ENCODE data around the gene RRP12. TPM values are rescaled to one million over a fixed set of nuclear protein-coding genes. Genes with fewer than 3 reads are reported as not detected.

The RRP12 gene
- total and polyA plus RNA-seq, 12 donors = 11.1 to 46.6 (median 22.3) TPM

DNA sequence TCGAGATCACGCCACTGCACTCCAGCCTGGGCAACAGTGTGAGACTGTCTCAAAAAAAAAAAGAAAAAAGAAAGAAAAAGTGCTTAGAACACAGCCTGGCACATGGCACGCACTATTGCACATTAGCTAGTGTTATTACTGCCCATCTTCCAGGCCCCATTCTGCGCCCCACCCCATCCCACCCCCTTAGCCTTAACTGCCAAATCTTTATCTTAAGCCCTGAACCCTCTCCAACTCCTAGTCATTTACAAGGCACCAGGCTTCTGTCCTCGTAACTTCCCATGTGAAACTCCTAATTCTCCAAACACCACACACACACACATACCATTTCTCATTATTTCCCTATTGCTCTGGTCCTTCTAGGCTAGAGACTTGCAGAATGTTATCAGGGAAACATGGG, 71.4 kb downstream of the RRP12 start:
- intact Hi-C loops (cut with DNase I) = loop anchor here in 8 of 10 donors (5.0 to 10.0 kb wide), 4 partner anchors 37 to 55 kb away; partner anchors contain the start of gene ARHGAP19 (in 4 of the 8)
- TF ChIP-seq, protein P1, sequence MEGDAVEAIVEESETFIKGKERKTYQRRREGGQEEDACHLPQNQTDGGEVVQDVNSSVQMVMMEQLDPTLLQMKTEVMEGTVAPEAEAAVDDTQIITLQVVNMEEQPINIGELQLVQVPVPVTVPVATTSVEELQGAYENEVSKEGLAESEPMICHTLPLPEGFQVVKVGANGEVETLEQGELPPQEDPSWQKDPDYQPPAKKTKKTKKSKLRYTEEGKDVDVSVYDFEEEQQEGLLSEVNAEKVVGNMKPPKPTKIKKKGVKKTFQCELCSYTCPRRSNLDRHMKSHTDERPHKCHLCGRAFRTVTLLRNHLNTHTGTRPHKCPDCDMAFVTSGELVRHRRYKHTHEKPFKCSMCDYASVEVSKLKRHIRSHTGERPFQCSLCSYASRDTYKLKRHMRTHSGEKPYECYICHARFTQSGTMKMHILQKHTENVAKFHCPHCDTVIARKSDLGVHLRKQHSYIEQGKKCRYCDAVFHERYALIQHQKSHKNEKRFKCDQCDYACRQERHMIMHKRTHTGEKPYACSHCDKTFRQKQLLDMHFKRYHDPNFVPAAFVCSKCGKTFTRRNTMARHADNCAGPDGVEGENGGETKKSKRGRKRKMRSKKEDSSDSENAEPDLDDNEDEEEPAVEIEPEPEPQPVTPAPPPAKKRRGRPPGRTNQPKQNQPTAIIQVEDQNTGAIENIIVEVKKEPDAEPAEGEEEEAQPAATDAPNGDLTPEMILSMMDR (IDR thresholded peaks at IDR 0.05) = no peak

GRCh38 chr10:97328646-97329453, 72.3 kb downstream of the RRP12 start:
- ATAC-seq (no peak), DNase-seq (no peak)
- TF ChIP-seq, protein P1 (IDR thresholded peaks at IDR 0.05) = no peak
- peaks cover 3 to 53% (median 43%) of the 10 kb centered on the region in 9 donors for H3K4me1 ChIP-seq
- intact Hi-C loops (cut with DNase I) = loop anchor here in 1 of 10 donors (5.0 kb wide), 1 partner anchor 37 kb away; the partner anchor contains the start of gene ARHGAP19
- H3K9me3 ChIP-seq = no peaks in the 10 kb centered on the region
- peaks cover 0 to 36% (median 0%) of the 10 kb centered on the region in 9 donors for H3K36me3 ChIP-seq
- H3K4me3 ChIP-seq = no peak overlapping the region
- 76 to 77% methylated on average over 3 of the region's 3 CpGs for WGBS, 2 donors
- peak overlapping the region in 1 of 10 donors; percentile 8 for H3K27ac ChIP-seq
- H3K27me3 ChIP-seq = no peaks in the 10 kb centered on the region

More for the DNA sequence above, 71.4 kb downstream of the RRP12 start:
- Histone ChIP-seq H3K27me3 (no peaks in the 10 kb centered on the region), H3K27ac (no peak overlapping the region), H3K4me3 (no peak overlapping the region), H3K36me3 (peaks cover 0 to 36% (median 0%) of the 10 kb centered on the region in 9 donors), H3K4me1 (peaks cover 3 to 53% (median 43%) of the 10 kb centered on the region in 9 donors), H3K9me3 (no peaks in the 10 kb centered on the region)
- WGBS, 2 donors = 83 to 84% methylated on average over 5 of the region's 5 CpGs
- ATAC-seq (no peak), DNase-seq (no peak)

DNA sequence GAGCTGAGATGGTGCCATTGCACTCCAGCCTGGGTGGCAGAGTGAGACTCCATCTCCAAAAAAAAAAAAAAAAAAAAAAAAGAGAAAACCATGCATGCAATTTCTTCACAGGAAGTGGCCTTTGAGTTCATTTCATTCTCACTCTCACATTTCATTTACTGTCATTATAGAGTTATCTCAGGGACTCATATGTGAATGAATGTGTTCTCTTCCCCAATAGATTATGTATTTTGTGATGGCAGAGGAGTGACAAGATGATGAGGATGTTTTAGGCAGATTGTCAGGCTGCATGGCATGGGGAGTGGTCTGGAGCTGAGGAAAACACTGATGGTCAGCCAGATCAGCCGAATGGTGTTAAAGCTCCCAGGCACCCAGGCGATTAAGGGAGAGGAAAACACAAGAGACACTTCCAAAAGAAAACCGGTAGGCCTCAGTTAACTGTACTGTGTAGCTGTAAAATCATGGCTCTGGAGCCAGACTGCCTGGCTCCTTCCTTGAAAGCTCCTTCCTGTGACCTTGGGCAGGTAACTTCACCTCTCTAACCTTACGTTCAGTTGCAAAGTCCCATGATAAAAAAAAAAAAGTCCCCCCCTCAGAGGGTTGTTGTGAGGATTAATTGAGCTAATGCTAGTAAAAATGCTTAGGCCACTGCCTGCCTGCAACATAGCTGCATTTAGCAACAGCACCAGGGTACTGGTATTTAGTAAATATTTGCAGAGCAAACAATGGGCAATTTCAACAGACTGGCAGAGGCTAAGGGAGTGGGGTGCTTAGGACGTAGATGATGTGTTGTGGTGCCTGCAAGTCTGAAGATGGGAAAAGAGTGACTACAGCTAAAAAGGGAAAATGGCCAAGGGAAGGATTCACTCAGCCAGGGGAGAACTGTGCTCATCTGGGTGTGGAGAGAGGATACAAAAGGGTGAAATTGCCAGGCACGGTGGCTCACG, 73.5 kb downstream of the RRP12 start:
- Histone ChIP-seq H3K27me3 (no peaks in the 10 kb centered on the region), H3K27ac (no peak overlapping the region), H3K36me3 (peaks cover 0 to 36% (median 0%) of the 10 kb centered on the region in 9 donors), H3K9me3 (no peaks in the 10 kb centered on the region), H3K4me3 (no peak overlapping the region), H3K4me1 (peaks cover 3 to 51% (median 35%) of the 10 kb centered on the region in 9 donors)
- no peak for ATAC-seq
- intact Hi-C loops (cut with DNase I) = loop anchor here in 1 of 10 donors (5.0 kb wide), 1 partner anchor 35 kb away; the partner anchor contains the start of gene ARHGAP19
- WGBS, 2 donors = 87% methylated on average over 7 of the region's 7 CpGs
- DNase-seq = no peak
- TF ChIP-seq, protein P1 (IDR thresholded peaks at IDR 0.05) = no peak

DNA sequence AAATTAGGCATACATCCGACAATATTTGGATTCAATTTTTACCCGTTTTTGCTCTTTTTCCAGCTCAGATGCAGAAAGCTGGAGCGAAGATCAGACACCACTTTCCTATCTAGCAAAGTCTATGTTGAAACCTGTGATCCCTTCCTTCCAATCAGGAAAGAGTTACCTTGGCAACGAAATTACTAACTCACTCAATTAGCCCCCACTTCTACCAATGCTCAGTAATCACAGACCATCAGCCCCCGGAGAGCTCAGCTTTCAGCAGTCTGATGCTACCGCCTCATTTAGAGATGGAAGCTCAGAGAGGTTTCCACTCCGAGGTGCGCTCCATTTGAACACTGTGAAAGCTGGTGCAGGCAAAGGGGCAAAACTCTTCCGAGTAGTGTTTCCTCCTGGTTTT, 75.4 kb downstream of the RRP12 start:
- WGBS, 2 donors = 78 to 87% methylated on average over 9 of the region's 9 CpGs
- peaks cover 0 to 28% (median 0%) of the 10 kb centered on the region in 9 donors for H3K36me3 ChIP-seq
- ATAC-seq = no peak
- DNase-seq = no peak
- no peaks in the 10 kb centered on the region for H3K9me3 ChIP-seq
- H3K27ac ChIP-seq = no peak overlapping the region
- intact Hi-C loops (cut with DNase I) = loop anchor here in 1 of 10 donors (5.0 kb wide), 1 partner anchor 33 kb away; the partner anchor contains the start of gene ARHGAP19
- H3K4me1 ChIP-seq = peaks cover 6 to 51% (median 32%) of the 10 kb centered on the region in 9 donors
- H3K4me3 ChIP-seq = no peak overlapping the region
- TF ChIP-seq, protein P1 (IDR thresholded peaks at IDR 0.05) = no peak
- no peaks in the 10 kb centered on the region for H3K27me3 ChIP-seq

Measured in heart right ventricle (tissue), 16 donors.